Kidney (tissue), 14 donors: Measurements from ENCODE around the gene ARL11. TPM values are rescaled to one million over a fixed set of nuclear protein-coding genes. Genes with fewer than 3 reads are reported as not detected.

Experiments
- DNase-seq, 5 donors: peaks; one replicate each; pipeline ENCODE4 v3.0.0-alpha.2; 2013 to 2020
- FAIRE-seq: peaks from 2 replicates; lab custom pipeline; 2012; peaks lifted over from hg19 to GRCh38; lab: Jason Lieb, UNC
- H3K27ac ChIP-seq, 2 donors: one replicate each; pipeline ENCODE4 v1.7.0; 2013; ENCODE audit warnings: low read depth in 2 of 2, low read length in 2 of 2, inconsistent platforms in 1 of 2
- H3K27me3 ChIP-seq: one replicate; pipeline ENCODE4 v1.7.1; 2013; ENCODE audit warnings: low read length, inconsistent platforms; ENCODE audit not compliant: control insufficient read depth, insufficient read depth
- H3K36me3 ChIP-seq, 3 donors: one replicate each; pipeline versions ENCODE4 v1.7.0 to v1.7.1; 2013; ENCODE audit warnings: low read length in 3 of 3, control low read depth in 1 of 3, inconsistent platforms in 1 of 3; ENCODE audit not compliant: insufficient read depth in 3 of 3, control insufficient read depth in 2 of 3
- H3K4me1 ChIP-seq, 3 donors: one replicate each; pipeline versions ENCODE4 v1.7.0 to v1.7.1; 2013; ENCODE audit warnings: low read length in 3 of 3, inconsistent platforms in 1 of 3, low read depth in 1 of 3; ENCODE audit not compliant: control insufficient read depth in 2 of 3, insufficient read depth in 2 of 3
- H3K4me3 ChIP-seq, 3 donors: one replicate each; pipeline versions ENCODE4 v1.7.0 to v1.8.1; 2013; ENCODE audit warnings: low read length in 3 of 3, control low read depth in 1 of 3, inconsistent platforms in 1 of 3
- H3K9ac ChIP-seq, 3 donors: one replicate each; pipeline versions ENCODE4 v1.7.0 to v1.7.1; 2013; ENCODE audit warnings: low read length in 3 of 3, control low read depth in 1 of 3, inconsistent platforms in 1 of 3
- H3K9me3 ChIP-seq, 3 donors: one replicate each; pipeline versions ENCODE4 v1.7.0 to v1.7.1; 2013; ENCODE audit warnings: low read length in 3 of 3, control low read depth in 1 of 3, inconsistent platforms in 1 of 3; ENCODE audit not compliant: control insufficient read depth in 2 of 3, insufficient read depth in 1 of 3
- intact Hi-C: fragments of 100-400 bp; cut with DNase I; formaldehyde crosslinking; loops from one replicate; pipeline ENCODE4 v1.11.1; 2022
- polyA plus RNA-seq: library from polyadenylated mRNA; stranded (reverse); fragments of 350-450 nt; fragmentation: Illumina TruSeq; extraction: RNeasy Lipid Tissue Mini Kit (QIAGEN cat#74804); gene quantifications from one replicate; pipeline ENCODE4 v1.2.3, GENCODE V29; 2014; ENCODE audit warnings: low read depth, low replicate concordance; ENCODE audit not compliant: insufficient read depth
- total RNA-seq: library from RNA; stranded (reverse); fragmentation: NEBNext Ultra II Directional; extraction: Animal tissue kit (Norgen Biotek cat#: 25700); gene quantifications from one replicate; pipeline ENCODE4 v1.2.1, GENCODE V29; 2021
- TF ChIP-seq, protein P1 (sequence below): IDR thresholded peaks from 3 replicates; pipeline ENCODE4 v1.5.1; 2012; ENCODE audit warnings: mild to moderate bottlenecking, moderate library complexity, borderline replicate concordance; ENCODE audit not compliant: insufficient read depth; ENCODE audit errors: extremely low read depth
- donor health status: control.
- donor health status: control.
- donor health status: control.
- donor health status: control.
- donor health status: control.
- donor health status: DM: yes; HTN: yes; CAD: no.
- donor health status: Normal renal cell carcinoma (clear cell type).

ARL11 gene
- total and polyA plus RNA-seq, 2 donors from 2014 or later, result 0.19 to 1.6 TPM

DNA sequence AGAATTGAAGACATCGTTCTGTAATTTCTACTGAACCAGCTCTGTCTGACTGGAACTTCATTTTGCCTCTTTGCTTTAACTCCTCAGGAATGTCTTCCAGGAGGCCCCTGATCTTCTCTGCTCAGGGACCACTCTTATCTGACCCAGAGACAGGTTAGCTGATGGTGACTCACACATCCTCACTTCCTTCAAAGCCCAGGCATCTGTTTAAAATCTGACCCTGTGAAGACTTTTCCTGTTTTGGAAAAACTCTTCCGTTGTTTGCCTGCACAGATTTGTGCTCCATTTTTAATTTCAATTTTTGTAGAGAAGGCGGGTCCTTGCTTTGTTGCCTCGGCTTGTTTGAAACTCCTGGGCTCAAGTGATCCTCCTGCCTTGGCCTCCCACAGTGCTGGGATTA, 1.6 kb downstream of the ARL11 start:
- FAIRE-seq (no peak), DNase-seq (no peak)
- no peaks in the 10 kb centered on the region for H3K27me3 ChIP-seq
- intact Hi-C loops, result no loop called here
- H3K4me1 ChIP-seq, result peaks cover 0 to 8% (median 0%) of the 10 kb centered on the region in 3 donors
- H3K36me3 ChIP-seq, result no peaks in the 10 kb centered on the region
- H3K9ac ChIP-seq, result no peak overlapping the region
- TF ChIP-seq, protein P1, sequence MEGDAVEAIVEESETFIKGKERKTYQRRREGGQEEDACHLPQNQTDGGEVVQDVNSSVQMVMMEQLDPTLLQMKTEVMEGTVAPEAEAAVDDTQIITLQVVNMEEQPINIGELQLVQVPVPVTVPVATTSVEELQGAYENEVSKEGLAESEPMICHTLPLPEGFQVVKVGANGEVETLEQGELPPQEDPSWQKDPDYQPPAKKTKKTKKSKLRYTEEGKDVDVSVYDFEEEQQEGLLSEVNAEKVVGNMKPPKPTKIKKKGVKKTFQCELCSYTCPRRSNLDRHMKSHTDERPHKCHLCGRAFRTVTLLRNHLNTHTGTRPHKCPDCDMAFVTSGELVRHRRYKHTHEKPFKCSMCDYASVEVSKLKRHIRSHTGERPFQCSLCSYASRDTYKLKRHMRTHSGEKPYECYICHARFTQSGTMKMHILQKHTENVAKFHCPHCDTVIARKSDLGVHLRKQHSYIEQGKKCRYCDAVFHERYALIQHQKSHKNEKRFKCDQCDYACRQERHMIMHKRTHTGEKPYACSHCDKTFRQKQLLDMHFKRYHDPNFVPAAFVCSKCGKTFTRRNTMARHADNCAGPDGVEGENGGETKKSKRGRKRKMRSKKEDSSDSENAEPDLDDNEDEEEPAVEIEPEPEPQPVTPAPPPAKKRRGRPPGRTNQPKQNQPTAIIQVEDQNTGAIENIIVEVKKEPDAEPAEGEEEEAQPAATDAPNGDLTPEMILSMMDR, result no peak
- H3K4me3 ChIP-seq, result no peak overlapping the region
- no peaks in the 10 kb centered on the region for H3K9me3 ChIP-seq
- H3K27ac ChIP-seq, result no peak overlapping the region

DNA sequence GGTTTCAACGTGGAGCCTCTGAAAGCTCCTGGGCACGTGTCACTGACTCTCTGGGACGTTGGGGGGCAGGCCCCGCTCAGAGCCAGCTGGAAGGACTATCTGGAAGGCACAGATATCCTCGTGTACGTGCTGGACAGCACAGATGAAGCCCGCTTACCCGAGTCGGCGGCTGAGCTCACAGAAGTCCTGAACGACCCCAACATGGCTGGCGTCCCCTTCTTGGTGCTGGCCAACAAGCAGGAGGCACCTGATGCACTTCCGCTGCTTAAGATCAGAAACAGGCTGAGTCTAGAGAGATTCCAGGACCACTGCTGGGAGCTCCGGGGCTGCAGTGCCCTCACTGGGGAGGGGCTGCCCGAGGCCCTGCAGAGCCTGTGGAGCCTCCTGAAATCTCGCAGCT, 2.3 kb downstream of the ARL11 start:
- intact Hi-C loops, result no loop called here
- no peak overlapping the region for H3K27ac ChIP-seq
- no peak for DNase-seq

DNA sequence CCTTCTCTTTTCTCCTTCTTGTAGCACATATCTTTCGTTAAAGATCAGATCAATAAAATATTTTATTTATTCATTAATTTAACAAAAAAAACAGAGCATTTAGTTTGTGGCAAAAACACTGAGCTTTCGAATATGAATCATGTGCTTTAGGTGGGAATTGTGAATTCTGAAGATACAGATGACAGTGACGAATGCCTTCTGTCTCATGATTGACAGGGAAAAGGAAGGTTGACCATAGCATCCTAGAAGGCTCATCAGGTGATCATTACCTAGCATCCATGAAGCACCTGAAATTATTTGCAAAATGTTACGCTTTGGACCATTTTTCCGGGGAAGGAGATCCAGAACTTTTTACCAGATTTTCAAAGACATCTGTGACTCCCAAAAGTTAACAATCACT, 3.8 kb downstream of the ARL11 start:
- no peak overlapping the region for H3K9ac ChIP-seq
- H3K36me3 ChIP-seq, result no peaks in the 10 kb centered on the region
- DNase-seq (no peak), FAIRE-seq (no peak)
- H3K27me3 ChIP-seq, result no peaks in the 10 kb centered on the region
- no peak overlapping the region for H3K27ac ChIP-seq
- H3K4me3 ChIP-seq, result no peak overlapping the region
- intact Hi-C loops, result no loop called here
- peaks cover 0 to 2% (median 0%) of the 10 kb centered on the region in 3 donors for H3K4me1 ChIP-seq
- TF ChIP-seq, protein P1, result no peak
- no peaks in the 10 kb centered on the region for H3K9me3 ChIP-seq

More for the DNA sequence above, 2.3 kb downstream of the ARL11 start:
- H3K9me3 ChIP-seq, result no peaks in the 10 kb centered on the region
- TF ChIP-seq, protein P1, result no peak
- no peak overlapping the region for H3K4me3 ChIP-seq
- no peaks in the 10 kb centered on the region for H3K36me3 ChIP-seq
- FAIRE-seq, result no peak
- no peak overlapping the region for H3K9ac ChIP-seq
- H3K4me1 ChIP-seq, result peaks cover 0 to 4% (median 0%) of the 10 kb centered on the region in 3 donors
- no peaks in the 10 kb centered on the region for H3K27me3 ChIP-seq

GRCh38 chr13:49633710-49634109, 5.4 kb downstream of the ARL11 start:
- Histone ChIP-seq H3K36me3 (no peaks in the 10 kb centered on the region), H3K4me3 (no peak overlapping the region), H3K27ac (no peak overlapping the region), H3K9me3 (no peaks in the 10 kb centered on the region), H3K9ac (no peak overlapping the region), H3K4me1 (peaks cover 0 to 2% (median 0%) of the 10 kb centered on the region in 3 donors), H3K27me3 (no peaks in the 10 kb centered on the region)
- DNase-seq (no peak), FAIRE-seq (no peak)
- intact Hi-C loops, result no loop called here
- TF ChIP-seq, protein P1, result no peak
